ENCODE measurements around the gene ZNF212.
A peak's percentile ranks its signal among the peaks of the same experiment; 100 is the strongest.
"Not testable (repeated sequence)": the region's sequence is repeated elsewhere in the genome, so short reads cannot be mapped to it uniquely, and the experiment has no call there.

The ZNF212 gene

GRCh38 chr7:149218469-149219420 lies 20.7 kb upstream of the ZNF212 start:
- no peak for DNase-seq (ENCODE audit: low read depth in 2 of 2)

- DNase-seq (ENCODE audit: low read depth in 2 of 2), result peak in 1 of 2 experiments; percentile 11
These were observed 18.9 kb upstream of the ZNF212 start for GRCh38 chr7:149220534-149220933.

GRCh38 chr7:149223176-149223575 lies 16.3 kb upstream of the ZNF212 start:
- DNase-seq (ENCODE audit: low read depth in 2 of 2), result no peak

- no peak for DNase-seq (ENCODE audit: low read depth in 2 of 2)
These were observed 15.7 kb upstream of the ZNF212 start for GRCh38 chr7:149223761-149224160.

GRCh38 chr7:149224352-149224751 lies 15.1 kb upstream of the ZNF212 start:
- DNase-seq (ENCODE audit: low read depth in 2 of 2), result no peak

- no peak for DNase-seq (ENCODE audit: low read depth in 2 of 2)
These were observed 14.3 kb upstream of the ZNF212 start for GRCh38 chr7:149225106-149225505.

- DNase-seq (ENCODE audit: low read depth in 2 of 2), result no peak
These were observed 13.8 kb upstream of the ZNF212 start for GRCh38 chr7:149225656-149226055.

GRCh38 chr7:149226366-149226765 lies 13.1 kb upstream of the ZNF212 start:
- not testable (repeated sequence) for DNase-seq (ENCODE audit: low read depth in 2 of 2)

GRCh38 chr7:149226840-149227494 lies 12.5 kb upstream of the ZNF212 start:
- DNase-seq (ENCODE audit: low read depth in 2 of 2), result no peak

GRCh38 chr7:149228831-149229471 lies 10.5 kb upstream of the ZNF212 start:
- DNase-seq (ENCODE audit: low read depth in 2 of 2), result no peak

GRCh38 chr7:149229526-149229925 lies 9.9 kb upstream of the ZNF212 start:
- no peak for DNase-seq (ENCODE audit: low read depth in 2 of 2)

GRCh38 chr7:149232362-149232761 lies 7.1 kb upstream of the ZNF212 start:
- DNase-seq (ENCODE audit: low read depth in 2 of 2), result no peak

GRCh38 chr7:149233655-149234204 lies 5.7 kb upstream of the ZNF212 start:
- peak; percentile 53 to 65 for DNase-seq (ENCODE audit: low read depth in 2 of 2)

- DNase-seq (ENCODE audit: low read depth in 2 of 2), result no peak
These were observed 1.9 kb upstream of the ZNF212 start for GRCh38 chr7:149237502-149237901.

- no peak for DNase-seq (ENCODE audit: low read depth in 2 of 2)
These were observed 1.4 kb upstream of the ZNF212 start for GRCh38 chr7:149238051-149238450.

- no peak for DNase-seq (ENCODE audit: low read depth in 2 of 2)
These were observed 1.2 kb downstream of the ZNF212 start for GRCh38 chr7:149240637-149241036.

GRCh38 chr7:149241696-149242095 lies 2.2 kb downstream of the ZNF212 start:
- no peak for DNase-seq (ENCODE audit: low read depth in 2 of 2)

GRCh38 chr7:149245244-149245643 lies 5.8 kb downstream of the ZNF212 start:
- no peak for DNase-seq (ENCODE audit: low read depth in 2 of 2)

- DNase-seq (ENCODE audit: low read depth in 2 of 2), result no peak
These were observed 6.3 kb downstream of the ZNF212 start for GRCh38 chr7:149245744-149246143.

GRCh38 chr7:149248777-149249176 lies 9.3 kb downstream of the ZNF212 start:
- no peak for DNase-seq (ENCODE audit: low read depth in 2 of 2)

- DNase-seq (ENCODE audit: low read depth in 2 of 2), result not testable (repeated sequence)
These were observed 10.7 kb downstream of the ZNF212 start for GRCh38 chr7:149250151-149250550.

GRCh38 chr7:149251518-149251917 lies 12.1 kb downstream of the ZNF212 start:
- not testable (repeated sequence) for DNase-seq (ENCODE audit: low read depth in 2 of 2)

All from fibroblast of skin of left biceps (primary cell).